GM12892 (cell line): ENCODE measurements around the gene KDM4D.

Source experiments
- POLR2A ChIP-seq: IDR thresholded peaks from 2 replicates; pipeline ENCODE4 v1.6.1; 2011; ENCODE audit warnings: low read depth, low read length, control low read depth
- TAF1 ChIP-seq: IDR thresholded peaks from 2 replicates; pipeline ENCODE4 v1.6.1; 2011; ENCODE audit warnings: low read depth, mild to moderate bottlenecking, control low read depth, low read length, borderline replicate concordance

- no peak for TF ChIP-seq TAF1
- TF ChIP-seq POLR2A, result no peak
Measured at GRCh38 chr11:94924612-94925011, 48.9 kb upstream of the KDM4D start.
